GM10266 (cell line): ENCODE measurements around the gene CGB7.

Experiments used
- DNase-seq: peaks from one replicate; pipeline ENCODE4 v3.0.0; 2012; ENCODE audit errors: extremely low spot score
- TF ChIP-seq, protein P1 (sequence below): IDR thresholded peaks from 2 replicates; pipeline ENCODE4 v1.5.1; 2012; ENCODE audit warnings: mild to moderate bottlenecking, low read depth; ENCODE audit not compliant: control insufficient read depth, insufficient read depth; ENCODE audit errors: missing control alignments

The CGB7 gene

DNA sequence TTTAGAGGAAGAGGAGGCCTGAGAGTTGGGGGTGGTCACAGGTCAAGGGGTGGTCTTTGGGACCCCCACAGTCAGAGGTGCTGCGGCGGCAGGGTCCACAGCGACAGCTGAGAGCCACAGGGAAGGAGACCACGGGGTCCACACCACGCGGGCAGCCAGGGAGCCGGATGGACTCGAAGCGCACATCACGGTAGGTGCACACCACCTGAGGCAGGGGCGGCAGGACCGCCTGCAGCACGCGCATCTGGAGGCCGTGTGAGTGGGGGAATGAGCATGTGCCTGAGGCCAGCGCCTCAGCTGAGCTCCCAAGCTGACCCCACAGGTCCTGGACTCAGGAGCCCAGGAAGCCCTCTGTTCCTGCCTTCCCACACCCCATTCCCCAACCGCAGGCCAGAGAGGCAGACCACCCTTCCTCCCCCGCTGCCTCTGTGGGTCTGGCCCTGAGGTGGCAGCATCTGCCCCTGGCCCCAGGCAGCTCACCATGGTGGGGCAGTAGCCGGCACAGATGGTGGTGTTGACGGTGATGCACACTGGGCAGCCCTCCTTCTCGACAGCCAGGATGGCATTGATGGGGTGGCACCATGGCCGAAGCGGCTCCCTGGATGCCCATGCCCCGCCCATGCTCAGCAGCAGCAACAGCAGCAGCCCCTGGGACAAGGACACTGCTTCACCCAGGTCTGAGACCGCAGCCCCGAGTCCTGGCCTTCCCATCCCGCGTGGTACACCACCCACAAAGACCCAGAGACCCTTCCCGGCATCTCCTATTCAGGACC lies 41.3 kb downstream of the CGB7 start:
- no peak for DNase-seq
- TF ChIP-seq, protein P1, sequence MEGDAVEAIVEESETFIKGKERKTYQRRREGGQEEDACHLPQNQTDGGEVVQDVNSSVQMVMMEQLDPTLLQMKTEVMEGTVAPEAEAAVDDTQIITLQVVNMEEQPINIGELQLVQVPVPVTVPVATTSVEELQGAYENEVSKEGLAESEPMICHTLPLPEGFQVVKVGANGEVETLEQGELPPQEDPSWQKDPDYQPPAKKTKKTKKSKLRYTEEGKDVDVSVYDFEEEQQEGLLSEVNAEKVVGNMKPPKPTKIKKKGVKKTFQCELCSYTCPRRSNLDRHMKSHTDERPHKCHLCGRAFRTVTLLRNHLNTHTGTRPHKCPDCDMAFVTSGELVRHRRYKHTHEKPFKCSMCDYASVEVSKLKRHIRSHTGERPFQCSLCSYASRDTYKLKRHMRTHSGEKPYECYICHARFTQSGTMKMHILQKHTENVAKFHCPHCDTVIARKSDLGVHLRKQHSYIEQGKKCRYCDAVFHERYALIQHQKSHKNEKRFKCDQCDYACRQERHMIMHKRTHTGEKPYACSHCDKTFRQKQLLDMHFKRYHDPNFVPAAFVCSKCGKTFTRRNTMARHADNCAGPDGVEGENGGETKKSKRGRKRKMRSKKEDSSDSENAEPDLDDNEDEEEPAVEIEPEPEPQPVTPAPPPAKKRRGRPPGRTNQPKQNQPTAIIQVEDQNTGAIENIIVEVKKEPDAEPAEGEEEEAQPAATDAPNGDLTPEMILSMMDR = no peak

DNA sequence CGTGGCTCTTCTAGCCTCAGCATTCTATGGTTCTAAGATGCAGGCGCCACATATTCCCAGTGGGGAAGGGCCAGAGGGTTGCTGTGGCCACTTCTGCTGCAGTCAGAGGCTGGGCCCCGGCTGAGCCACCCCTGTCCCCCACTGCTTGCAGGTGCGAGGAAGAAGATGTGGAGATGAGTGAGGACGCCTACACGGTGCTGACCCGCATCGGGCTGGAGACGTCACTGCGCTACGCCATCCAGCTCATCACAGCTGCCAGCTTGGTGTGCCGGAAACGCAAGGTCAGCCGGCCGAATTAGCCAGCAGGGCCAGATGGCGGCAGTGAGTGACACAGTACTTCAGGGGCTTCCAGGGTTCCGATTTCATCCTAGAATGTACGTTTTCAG lies 42.7 kb downstream of the CGB7 start:
- TF ChIP-seq, protein P1 = no peak
- DNase-seq = no peak

DNA sequence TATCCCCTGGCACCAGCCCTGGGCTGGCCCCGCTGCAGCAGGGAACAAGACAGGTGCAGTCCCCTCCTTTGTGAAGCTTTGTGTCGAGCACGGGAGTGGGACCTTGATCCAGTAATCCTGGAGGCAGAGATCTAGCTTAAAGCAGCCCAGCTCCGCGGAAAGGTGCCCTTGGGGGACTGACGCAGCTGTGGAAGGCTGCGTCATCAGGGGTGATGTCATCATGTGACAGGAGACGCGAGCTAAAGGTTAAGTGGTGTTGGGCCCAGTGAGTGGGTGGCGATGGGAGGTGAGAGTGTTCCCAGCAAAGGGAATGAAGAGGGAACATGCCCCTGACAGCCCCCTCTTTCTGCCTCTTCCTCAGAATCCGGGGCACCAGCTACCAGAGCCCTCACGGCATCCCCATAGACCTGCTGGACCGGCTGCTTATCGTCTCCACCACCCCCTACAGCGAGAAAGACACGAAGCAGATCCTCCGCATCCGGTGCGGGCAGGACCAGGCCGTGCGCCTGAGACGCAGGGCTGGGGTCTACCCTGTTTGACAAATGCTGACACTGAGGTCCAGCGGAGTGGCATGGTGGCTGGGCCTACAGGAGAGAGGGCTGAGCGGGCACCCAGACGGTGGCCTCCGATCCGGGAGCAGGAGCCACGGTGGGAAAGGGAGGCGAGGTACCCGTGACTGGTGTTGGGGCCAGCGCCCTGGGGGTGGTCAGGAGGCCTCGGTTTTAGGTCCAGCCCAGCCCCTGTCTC lies 43.3 kb downstream of the CGB7 start:
- TF ChIP-seq, protein P1 = no peak
- DNase-seq = no peak

DNA sequence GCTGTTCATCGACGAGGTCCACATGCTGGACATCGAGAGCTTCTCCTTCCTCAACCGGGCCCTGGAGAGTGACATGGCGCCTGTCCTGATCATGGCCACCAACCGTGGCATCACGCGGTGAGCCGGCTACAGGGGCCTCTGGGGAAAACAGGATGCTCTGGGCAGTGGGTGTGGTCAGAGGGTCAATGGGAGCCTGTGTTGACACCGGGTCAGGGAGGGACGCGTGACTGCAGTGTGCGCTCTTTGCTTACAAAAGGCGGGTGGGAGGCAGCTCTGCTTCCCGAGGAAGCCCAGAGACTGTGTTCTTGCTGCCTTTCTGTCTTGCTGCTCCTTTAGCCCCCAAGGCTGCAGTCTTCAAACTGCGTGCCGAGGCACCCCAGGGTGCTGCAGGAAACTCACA lies 46.4 kb downstream of the CGB7 start:
- no peak for DNase-seq
- TF ChIP-seq, protein P1 = no peak

DNA sequence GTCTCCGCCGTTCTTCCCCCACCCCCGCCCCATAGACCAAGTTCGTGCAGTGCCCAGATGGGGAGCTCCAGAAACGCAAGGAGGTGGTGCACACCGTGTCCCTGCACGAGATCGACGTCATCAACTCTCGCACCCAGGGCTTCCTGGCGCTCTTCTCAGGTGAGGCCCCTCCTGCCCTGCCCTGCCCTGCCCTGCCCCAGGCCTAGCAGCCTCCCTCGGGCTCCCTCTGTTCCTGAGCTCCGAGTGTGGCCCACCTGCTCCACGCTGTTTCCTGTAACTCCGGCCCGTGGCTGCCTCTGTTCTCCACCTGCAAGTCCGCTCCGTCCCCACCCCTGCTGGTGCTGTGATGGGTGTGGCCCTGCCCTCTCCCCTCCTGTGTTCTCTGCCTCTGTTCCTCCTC lies 47.1 kb downstream of the CGB7 start:
- TF ChIP-seq, protein P1 = no peak
- no peak for DNase-seq

DNA sequence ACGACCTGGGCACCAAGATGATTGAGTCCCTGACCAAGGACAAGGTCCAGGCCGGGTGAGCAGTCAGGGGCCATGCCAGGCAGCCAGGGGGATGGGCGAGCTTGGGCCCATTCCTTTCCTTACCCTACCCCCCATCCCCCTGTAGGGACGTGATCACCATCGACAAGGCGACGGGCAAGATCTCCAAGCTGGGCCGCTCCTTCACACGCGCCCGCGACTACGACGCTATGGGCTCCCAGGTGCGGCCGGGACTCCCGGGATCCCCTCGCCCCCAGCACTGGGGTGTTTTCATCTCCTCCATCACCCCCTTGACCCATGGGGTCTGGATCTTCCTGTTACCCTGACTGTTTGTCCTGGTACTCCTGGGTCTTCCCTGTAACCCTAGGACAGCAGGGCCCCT lies 47.7 kb downstream of the CGB7 start:
- TF ChIP-seq, protein P1 = no peak
- DNase-seq = peak; percentile 13

DNA sequence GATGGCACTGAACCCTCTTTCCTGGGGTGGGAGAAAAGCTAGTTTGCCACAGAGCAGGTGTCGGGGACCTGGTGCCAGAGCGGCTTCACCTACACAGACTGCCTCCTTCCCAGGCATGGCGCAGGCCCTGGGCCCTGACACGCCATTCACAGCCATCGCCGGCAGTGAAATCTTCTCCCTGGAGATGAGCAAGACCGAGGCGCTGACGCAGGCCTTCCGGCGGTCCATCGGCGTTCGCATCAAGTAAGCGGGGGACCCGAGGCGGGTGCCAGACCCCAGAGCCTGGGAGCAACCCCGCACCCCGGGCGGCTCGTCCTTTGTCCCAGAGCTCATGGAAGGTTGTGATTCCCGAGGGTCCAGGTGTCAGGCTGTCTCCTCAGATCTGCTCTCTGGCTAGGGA lies 50.6 kb downstream of the CGB7 start:
- DNase-seq = no peak
- TF ChIP-seq, protein P1 = no peak
